Measurements from ENCODE around the gene PDK2.
A peak's percentile ranks its signal among the peaks of the same experiment; 100 is the strongest.

PDK2 gene

GRCh38 chr17:50094753-50095619 lies at the start of gene PDK2:
Gene PDK2 (plus strand): TSS chr17:50095351. CDS start chr17:50095436, 85 bp downstream.
- peak; percentile 97 for DNase-seq

- no peak for DNase-seq
Observed at GRCh38 chr17:50046179-50046578, 49.0 kb upstream of the PDK2 start.

- DNase-seq, result no peak
Observed at GRCh38 chr17:50046667-50047066, 48.5 kb upstream of the PDK2 start.

GRCh38 chr17:50047083-50047482 lies 48.1 kb upstream of the PDK2 start:
- DNase-seq, result no peak

- peak; percentile 91 for DNase-seq
Observed at GRCh38 chr17:50047488-50048126, 47.5 kb upstream of the PDK2 start.

GRCh38 chr17:50048146-50048720 lies 46.9 kb upstream of the PDK2 start:
- no peak for DNase-seq

GRCh38 chr17:50048988-50049387 lies 46.2 kb upstream of the PDK2 start:
- no peak for DNase-seq

GRCh38 chr17:50049636-50050035 lies 45.5 kb upstream of the PDK2 start:
- no peak for DNase-seq

GRCh38 chr17:50050431-50051032 lies 44.6 kb upstream of the PDK2 start:
- no peak for DNase-seq

GRCh38 chr17:50051082-50051576 lies 44.0 kb upstream of the PDK2 start:
- peak; percentile 99 for DNase-seq

GRCh38 chr17:50051606-50052005 lies 43.5 kb upstream of the PDK2 start:
- no peak for DNase-seq

- no peak for DNase-seq
Observed at GRCh38 chr17:50052241-50052796, 42.8 kb upstream of the PDK2 start.

- DNase-seq, result peak; percentile 93
Observed at GRCh38 chr17:50052822-50053653, 42.1 kb upstream of the PDK2 start.

- DNase-seq, result no peak
Observed at GRCh38 chr17:50053654-50053960, 41.5 kb upstream of the PDK2 start.

- peak; percentile 96 for DNase-seq
Observed at GRCh38 chr17:50055055-50055425, 40.1 kb upstream of the PDK2 start.

- peak; percentile 98 for DNase-seq
Observed at GRCh38 chr17:50055426-50056216, 39.5 kb upstream of the PDK2 start, which contains the start of gene ITGA3. Gene ITGA3 (plus strand): TSS chr17:50056110. CDS start chr17:50056440, 330 bp downstream.

- peak; percentile 96 for DNase-seq
Observed at GRCh38 chr17:50056217-50056960, 38.8 kb upstream of the PDK2 start.

GRCh38 chr17:50056961-50057330 lies 38.2 kb upstream of the PDK2 start:
- peak; percentile 83 for DNase-seq

- DNase-seq, result no peak
Observed at GRCh38 chr17:50057521-50057991, 37.6 kb upstream of the PDK2 start.

GRCh38 chr17:50058296-50058953 lies 36.7 kb upstream of the PDK2 start:
- no peak for DNase-seq
